ENCODE measurements around the gene ALDH1B1.
A peak's percentile ranks its signal among the peaks of the same experiment; 100 is the strongest.
"Not testable (repeated sequence)": the region's sequence is repeated elsewhere in the genome, so short reads cannot be mapped to it uniquely, and the experiment has no call there.

Gene ALDH1B1

GRCh38 chr9:38362852-38363588 is 29.5 kb upstream of the ALDH1B1 start:
- peak; percentile 42 to 46 for DNase-seq

- DNase-seq, result no peak
Observed at GRCh38 chr9:38363589-38363925, 28.9 kb upstream of the ALDH1B1 start.

DNA sequence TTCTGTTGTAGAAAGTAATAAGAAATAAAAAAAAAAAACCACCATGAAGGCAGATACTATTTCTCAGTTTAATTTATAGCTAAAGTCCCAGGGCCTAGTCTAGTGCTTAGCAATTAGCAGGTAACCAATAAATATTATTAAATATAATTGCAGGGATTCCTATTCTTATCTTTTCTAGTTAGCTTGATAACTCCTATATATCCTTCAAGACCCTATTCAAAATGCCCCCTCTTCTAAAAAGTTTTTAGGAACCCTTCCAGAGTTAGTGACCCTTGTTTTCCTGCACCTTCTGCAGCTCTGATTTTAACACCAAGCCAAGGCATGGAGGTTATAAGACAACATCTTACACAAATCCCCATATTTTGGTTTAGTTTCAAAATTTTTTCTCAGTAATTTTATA is 24.6 kb upstream of the ALDH1B1 start:
- DNase-seq, result no peak

GRCh38 chr9:38368731-38369130 is 23.8 kb upstream of the ALDH1B1 start:
- no peak for DNase-seq

- no peak for DNase-seq
Observed at GRCh38 chr9:38370176-38370575, 22.3 kb upstream of the ALDH1B1 start.

DNA sequence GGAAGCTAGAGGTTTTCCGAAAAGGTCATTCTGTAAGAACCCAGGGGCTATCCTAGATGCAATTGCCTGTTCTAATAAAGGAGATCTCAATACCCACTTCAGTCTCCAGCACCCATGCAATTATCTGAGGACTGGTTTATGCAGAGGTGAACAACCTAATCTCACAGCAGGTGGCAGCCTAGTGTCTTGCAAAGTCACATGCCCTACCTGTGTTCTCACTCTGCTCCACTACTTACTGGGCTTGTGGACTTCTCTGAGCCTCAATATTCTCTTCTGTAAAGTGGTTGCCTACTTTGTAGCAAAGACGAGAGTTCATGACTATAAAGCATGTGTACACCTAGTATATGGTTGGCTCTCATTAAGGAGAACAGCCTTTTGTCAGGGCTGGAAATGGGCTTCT is 21.0 kb upstream of the ALDH1B1 start:
- DNase-seq, result peak; percentile 55 to 57

DNA sequence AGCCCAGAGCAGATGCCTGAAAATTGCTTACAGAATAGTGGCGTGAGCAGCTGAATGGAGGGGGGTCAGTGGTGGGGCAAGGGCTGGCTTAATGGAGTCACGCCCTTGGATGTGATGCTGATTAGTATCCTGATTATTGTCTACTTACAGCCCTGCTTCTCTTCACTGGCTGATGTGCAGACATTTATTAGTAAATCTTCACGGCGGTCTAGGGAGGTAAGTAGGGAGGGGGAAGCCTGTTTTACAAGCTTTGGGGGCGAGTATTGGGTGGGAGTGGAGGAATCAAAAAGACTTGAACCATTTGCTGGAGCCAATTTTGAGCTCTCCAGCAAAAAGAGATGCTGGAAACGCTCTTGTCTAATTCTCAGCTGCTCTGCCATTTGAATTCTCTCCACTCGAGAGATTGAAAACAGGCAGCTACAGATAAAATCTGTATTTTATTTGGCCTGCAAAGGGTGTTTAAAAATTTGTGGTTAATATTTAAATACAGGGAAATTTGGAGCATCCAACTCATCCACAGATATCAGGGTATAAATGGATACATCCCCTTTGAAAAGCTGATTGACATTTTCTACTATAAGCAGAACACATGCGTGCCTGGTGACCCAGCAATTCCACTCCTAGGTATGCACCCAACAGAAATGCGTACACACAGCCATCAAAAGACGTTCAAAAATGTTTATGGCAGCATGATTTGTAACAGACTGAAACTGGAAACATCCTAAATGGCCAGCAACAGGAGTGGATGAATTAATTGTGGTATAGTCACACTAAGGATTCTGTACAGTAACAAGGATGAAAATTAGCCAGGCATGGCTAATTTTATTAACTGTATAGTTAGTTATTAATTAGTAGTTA is 19.5 kb upstream of the ALDH1B1 start:
- DNase-seq, result no peak

DNA sequence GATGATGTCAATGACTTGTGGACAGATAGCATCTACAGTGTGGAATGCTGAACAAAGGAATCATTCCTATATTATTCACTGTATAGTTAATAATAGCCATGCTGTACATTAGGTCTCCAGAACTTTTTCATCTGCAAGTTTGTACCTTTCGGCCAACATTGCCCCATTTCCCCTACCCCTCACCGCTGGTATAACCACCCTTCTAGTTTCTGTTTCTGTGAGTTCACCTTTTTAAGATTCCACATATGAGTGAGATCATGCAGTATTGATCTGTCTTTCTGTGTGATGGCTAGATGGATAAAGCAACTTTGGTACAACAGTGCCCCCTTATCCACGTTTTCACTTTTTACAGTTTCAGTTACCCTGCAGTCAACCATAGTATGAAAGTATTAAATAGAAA is 18.8 kb upstream of the ALDH1B1 start:
- no peak for DNase-seq

GRCh38 chr9:38374847-38375571 is 17.5 kb upstream of the ALDH1B1 start:
- DNase-seq, result no peak

DNA sequence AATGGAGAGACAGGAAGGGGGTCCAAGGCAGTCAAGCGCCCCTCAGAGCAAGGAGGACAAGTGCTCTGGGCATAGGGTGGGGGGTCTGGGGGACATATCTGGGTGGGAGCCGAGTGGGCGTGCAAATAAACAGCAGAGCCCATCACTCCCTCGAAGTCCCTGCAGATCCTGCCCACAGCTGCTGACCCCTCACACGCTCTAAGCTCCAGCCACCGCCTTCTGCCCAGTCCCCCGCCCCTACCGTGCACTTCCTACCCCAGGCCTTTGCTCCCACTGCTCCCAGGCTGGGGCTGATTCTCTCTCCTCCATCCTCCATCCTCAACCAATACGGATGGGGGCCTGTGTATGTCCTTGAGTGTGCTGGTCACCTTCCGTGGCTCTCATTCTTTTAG is 16.9 kb upstream of the ALDH1B1 start:
- no peak for DNase-seq

GRCh38 chr9:38376021-38376670 is 16.4 kb upstream of the ALDH1B1 start:
- no peak for DNase-seq

DNA sequence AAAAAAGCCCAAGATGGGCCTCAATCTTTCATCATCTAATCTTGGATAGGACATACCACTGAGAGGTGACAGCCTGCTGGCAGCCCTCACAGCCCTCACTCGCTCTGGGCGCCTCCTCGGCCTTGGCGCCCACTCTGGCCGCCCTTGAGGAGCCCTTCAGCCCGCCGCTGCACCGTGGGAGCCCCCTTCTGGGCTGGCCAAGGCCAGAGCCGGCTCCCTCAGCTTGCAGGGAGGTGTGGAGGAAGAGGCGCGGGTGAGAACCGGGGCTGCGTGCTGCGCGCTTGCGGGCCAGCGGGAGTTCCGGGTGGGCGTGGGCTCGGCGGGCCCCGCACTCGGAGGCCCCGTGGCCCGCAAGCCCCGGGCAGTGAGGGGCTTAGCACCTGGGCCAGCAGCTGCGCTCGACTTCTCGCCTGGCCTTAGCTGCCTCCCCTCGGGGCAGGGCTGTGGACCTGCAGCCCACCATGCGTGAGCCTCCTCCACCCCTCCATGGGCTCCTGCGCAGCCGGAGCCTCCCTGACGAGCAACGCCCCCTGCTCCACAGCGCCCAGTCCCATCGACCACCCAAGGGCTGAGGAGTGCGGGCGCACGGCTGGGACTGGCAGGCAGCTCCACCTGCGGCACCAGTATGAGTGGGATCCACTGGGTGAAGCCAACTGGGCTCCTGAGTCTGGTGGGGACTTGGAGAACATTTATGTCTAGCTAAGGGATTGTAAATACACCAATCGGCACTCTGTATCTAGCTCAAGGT is 15.0 kb upstream of the ALDH1B1 start:
- DNase-seq, result not testable (repeated sequence)

- no peak for DNase-seq
Observed at GRCh38 chr9:38380230-38380871, 12.2 kb upstream of the ALDH1B1 start.

DNA sequence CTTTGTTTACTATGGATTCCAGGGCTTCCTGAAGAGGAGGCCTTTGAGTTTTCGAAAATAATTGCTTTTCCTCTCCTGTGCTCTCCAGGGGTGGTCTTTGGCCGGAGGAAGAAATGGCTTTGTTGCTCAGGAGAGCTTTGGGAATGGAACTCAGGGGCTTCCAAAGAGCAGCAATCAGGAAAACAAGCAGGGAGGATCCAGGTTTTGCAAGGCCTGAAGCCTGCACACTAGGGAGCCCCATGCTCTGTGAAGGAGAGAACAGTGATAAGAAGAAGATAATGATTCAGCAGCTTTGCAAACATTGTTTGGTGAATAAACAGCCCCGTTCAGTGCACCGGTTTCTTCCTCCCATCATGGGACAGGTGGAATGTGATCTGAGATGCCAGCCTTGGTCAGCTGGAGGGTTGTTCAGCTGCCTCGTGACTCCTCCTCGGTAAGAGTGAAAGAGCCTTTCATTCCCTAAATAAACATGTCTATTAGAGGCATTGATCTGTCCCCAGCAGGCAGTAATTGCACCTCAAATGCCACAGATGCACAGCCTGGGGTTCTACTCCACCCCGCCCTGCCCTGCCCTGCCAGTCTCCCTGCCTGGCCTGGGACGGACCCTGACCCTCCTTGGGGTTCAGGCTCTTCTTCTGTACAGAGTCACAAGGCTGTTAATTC is 11.5 kb upstream of the ALDH1B1 start:
- DNase-seq, result peak; percentile 90 to 99

GRCh38 chr9:38382141-38382540 is 10.4 kb upstream of the ALDH1B1 start:
- DNase-seq, result peak in 1 of 2 experiments; percentile 38

- no peak for DNase-seq
Observed at GRCh38 chr9:38384990-38385848, 7.3 kb upstream of the ALDH1B1 start.

- DNase-seq, result no peak
Observed at GRCh38 chr9:38385896-38386295, 6.6 kb upstream of the ALDH1B1 start.

- DNase-seq, result no peak
Observed at GRCh38 chr9:38386319-38386895, 6.1 kb upstream of the ALDH1B1 start.

DNA sequence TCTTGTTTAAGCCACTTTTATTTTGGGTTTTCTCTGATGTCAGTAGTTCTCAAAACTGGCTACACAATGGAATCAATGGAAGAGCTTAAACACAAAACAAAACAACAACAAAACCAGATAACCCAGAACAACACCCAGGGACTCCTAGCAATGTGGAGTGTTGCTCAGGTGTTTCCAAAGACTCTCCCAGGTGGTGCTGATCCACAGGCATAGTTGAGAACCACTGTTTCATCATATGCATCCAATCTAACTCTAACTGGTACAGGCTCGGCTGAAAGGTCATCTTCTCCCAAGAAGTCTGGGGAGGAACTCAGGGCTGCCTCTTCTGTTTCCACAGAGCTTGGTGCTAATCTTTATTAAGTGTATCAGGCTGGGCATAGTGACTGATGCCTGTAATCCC is 5.4 kb upstream of the ALDH1B1 start:
- no peak for DNase-seq

GRCh38 chr9:38387751-38388150 is 4.8 kb upstream of the ALDH1B1 start:
- no peak for DNase-seq
